HG03159 (cell line): ENCODE data around the gene TCP11L2.
"Not testable (repeated sequence)": the region's sequence is repeated elsewhere in the genome, so short reads cannot be mapped to it uniquely, and the experiment has no call there.

Experiments used
- ATAC-seq: cut with Tn5 transposase; IDR thresholded peaks from one replicate; pipeline ENCODE4 v1.9.1; 2021; ENCODE audit warnings: mild to moderate bottlenecking, moderate library complexity; ENCODE audit not compliant: unreplicated experiment

The TCP11L2 gene

GRCh38 chr12:106304797-106305196, 2.3 kb downstream of the TCP11L2 start:
- no peak for ATAC-seq

- ATAC-seq, result no peak
Measured at GRCh38 chr12:106305376-106305775, 2.8 kb downstream of the TCP11L2 start.

GRCh38 chr12:106307181-106307580, 4.6 kb downstream of the TCP11L2 start:
- no peak for ATAC-seq

- no peak for ATAC-seq
Measured at GRCh38 chr12:106308121-106308520, 5.6 kb downstream of the TCP11L2 start.

- ATAC-seq, result no peak
Measured at GRCh38 chr12:106308611-106309010, 6.1 kb downstream of the TCP11L2 start.

- ATAC-seq, result no peak
Measured at GRCh38 chr12:106309671-106310505, 7.4 kb downstream of the TCP11L2 start.

GRCh38 chr12:106310687-106311086, 8.2 kb downstream of the TCP11L2 start:
- no peak for ATAC-seq

- ATAC-seq, result no peak
Measured at GRCh38 chr12:106311139-106311538, 8.6 kb downstream of the TCP11L2 start.

GRCh38 chr12:106313413-106313812, 10.9 kb downstream of the TCP11L2 start:
- not testable (repeated sequence) for ATAC-seq

- no peak for ATAC-seq
Measured at GRCh38 chr12:106315523-106315922, 13.0 kb downstream of the TCP11L2 start.

GRCh38 chr12:106317406-106318082, 15.0 kb downstream of the TCP11L2 start:
- no peak for ATAC-seq

- ATAC-seq, result no peak
Measured at GRCh38 chr12:106321139-106321850, 18.8 kb downstream of the TCP11L2 start.

- ATAC-seq, result no peak
Measured at GRCh38 chr12:106323537-106323936, 21.0 kb downstream of the TCP11L2 start.

GRCh38 chr12:106327309-106327869, 24.9 kb downstream of the TCP11L2 start:
- ATAC-seq, result no peak

GRCh38 chr12:106328735-106329134, 26.2 kb downstream of the TCP11L2 start:
- no peak for ATAC-seq

- no peak for ATAC-seq
Measured at GRCh38 chr12:106329231-106329982, 26.9 kb downstream of the TCP11L2 start.

GRCh38 chr12:106331599-106331998, 29.1 kb downstream of the TCP11L2 start:
- ATAC-seq, result no peak

GRCh38 chr12:106332536-106332935, 30.0 kb downstream of the TCP11L2 start:
- no peak for ATAC-seq

- no peak for ATAC-seq
Measured at GRCh38 chr12:106333010-106333409, 30.5 kb downstream of the TCP11L2 start.

GRCh38 chr12:106333756-106334155, 31.2 kb downstream of the TCP11L2 start:
- ATAC-seq, result no peak
